GM21723 (cell line): ENCODE data around the gene OSBPL6.

Experiments used
- ATAC-seq: cut with Tn5 transposase; IDR thresholded peaks from one replicate; pipeline ENCODE4 v1.9.1; 2021; ENCODE audit warnings: mild to moderate bottlenecking, moderate library complexity; ENCODE audit not compliant: unreplicated experiment

The OSBPL6 gene

DNA sequence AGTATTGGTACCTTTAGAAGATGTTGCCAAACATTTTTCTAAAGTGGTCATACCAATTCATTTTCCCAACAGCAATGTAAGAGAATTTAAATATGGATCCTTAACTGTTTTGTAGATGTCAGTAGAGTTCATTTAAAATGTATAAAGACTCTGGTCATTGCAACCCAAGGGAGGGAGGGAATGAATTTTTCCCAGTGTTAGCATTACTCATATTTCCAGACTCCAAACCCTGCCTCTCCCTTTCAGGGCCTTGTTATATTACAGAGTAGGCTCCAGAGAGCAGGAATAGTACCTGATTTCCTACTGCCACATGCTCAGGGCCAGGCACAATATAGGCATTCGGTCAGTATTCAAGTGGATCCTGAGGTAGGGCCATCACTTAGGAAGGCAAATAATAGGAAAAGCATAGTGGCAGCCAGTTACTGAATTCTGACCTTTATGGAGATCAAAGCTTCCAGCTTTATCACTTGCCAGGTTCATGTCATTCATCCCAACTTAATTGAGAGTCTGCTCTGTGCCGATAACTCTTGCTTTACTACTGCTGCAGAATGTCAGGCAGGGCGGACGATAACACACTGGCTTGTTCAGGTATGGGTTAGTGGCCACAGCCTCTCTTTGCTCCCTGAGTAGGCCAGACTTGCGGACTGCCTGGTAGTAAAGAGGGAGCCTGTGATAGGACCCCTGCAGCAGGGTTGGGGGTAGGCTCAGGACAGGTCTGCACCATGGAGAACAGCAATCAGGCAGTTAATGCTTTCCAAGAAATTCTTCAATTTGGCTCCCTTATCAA is 75.3 kb downstream of the OSBPL6 start:
- no peak for ATAC-seq

DNA sequence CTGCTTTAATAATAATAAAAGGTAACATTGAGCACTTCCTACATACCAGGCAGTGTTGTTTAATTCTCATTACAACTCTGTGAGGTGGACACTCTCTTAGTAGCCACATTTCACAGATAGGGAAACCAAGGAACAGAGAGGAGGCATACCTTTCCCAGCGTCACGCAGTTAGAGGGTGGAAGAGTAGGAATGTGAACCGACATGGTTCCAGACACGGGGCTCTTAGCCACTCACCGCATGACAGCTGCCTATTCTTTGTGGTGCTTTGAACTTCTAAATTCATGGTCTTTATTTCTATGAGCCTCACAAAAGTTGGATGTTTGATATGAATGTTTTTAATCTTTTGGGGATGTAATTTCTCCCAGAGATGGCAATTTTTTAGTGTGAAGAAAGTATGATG is 76.0 kb downstream of the OSBPL6 start:
- ATAC-seq: no peak

DNA sequence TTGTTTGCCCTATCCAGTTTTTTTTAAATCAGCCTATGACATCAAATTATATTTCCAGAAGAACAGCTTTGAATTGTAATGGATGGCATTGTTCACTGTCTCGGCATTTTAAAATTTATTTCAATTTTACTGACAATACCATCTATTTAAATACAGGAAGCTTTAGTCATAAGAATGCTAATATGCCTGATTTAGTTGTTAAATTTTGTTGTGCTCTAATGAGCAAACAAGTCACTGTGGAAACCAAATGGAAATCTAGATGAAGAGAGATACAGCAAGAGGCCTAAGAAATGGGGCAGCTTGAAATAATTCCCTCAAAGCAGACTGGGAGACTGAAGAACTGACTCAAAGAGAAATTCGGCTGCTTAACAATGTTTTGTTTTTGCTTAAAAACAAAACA is 76.8 kb downstream of the OSBPL6 start:
- ATAC-seq: no peak

DNA sequence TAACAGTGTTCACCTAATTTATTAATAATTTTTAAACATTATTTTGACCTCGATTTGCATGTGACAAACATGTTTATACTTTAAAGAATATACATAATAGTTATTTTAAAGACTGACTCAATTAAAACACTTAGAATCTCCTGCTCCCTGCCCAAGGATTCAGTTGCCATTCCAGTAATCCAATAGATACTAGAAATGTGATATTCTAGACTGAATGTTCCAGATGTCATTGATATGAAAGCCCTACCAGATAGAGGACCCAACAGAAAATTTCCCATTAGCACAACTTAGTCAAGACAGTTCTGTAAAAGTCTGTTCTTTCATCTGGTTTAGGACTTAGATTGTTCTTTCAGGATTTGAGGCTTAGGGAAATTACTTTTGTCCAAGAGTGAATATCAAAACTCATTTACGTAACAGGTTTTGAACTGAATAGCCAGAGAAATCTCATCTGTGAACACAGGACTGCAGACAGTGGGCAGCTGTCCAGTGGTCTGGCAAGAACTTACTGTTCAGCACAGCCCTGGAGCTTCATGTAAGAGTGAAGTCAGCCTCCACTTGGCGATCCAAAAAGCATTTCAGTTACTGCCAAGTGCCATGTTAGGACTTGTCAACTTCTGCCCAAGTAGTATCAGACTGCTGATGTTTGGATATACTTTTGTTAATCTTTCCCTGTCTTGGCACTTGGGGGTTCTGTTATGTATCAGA is 77.5 kb downstream of the OSBPL6 start:
- no peak for ATAC-seq

DNA sequence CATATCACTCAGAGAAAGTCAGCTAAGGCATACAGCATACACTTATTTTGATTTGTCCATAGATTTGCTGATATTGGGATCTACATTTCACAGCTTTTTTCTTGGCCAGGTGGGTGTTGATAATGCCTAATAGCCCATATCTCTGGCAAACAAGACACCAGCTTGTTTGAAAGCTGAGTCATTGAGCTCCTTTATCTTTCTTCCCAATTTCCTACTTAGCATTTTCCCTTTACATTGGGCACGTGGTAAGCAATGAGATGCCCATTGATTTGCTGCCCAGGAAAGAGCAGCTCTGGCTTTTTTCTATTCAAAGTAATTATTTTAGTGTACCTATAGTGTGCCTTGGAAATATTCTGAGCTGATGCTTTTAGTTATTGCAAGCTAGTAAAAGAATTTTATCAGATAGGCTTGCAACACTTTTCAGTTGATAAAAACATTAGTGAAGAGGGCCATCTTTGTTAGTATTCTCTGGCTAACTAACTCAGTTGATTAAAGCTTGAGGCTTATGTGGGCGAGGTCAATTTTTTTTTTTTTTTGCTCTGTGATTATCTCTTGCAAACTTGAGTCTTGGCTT is 79.6 kb downstream of the OSBPL6 start:
- no peak for ATAC-seq

DNA sequence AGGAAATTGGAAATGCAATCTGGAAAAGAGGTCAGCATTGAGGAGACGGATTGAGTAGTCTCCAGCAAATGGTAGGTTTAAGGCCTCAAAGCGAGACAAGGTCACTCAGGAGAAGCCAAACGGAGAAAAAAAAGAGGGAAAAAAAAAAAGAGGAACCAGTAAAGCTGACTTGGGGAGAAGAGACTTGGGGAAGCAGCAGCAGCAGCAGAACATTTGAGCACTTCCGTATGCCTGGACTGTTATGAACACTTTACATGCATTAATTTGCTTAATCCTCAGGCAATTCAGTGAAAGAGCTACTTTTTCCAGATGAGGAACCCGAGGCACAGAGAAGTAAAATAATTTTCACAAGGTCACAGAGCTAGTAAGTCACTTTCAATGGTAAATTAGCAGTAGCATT is 81.3 kb downstream of the OSBPL6 start:
- no peak for ATAC-seq

DNA sequence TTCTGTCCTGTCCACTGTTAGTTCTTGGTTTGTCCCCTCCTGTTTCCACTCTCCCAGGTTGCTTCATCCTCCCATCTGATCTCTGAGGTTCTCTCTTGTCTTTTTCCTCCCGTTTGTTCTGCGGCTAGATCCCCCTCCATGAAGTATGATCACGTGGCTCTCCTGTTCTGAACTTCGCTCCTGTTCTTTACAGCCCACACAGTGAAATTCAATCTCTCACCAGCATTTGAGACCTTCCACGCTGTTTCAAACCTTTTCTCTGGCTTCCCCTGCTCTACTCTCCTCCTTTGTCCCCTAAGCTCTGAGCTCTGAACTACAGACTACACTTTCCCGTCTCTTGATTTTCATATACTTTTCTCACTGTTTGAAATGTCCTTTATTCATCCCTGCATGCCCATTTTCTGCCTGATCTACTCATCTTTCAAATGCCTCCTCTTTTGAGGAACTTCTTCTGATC is 83.5 kb downstream of the OSBPL6 start:
- ATAC-seq: no peak

DNA sequence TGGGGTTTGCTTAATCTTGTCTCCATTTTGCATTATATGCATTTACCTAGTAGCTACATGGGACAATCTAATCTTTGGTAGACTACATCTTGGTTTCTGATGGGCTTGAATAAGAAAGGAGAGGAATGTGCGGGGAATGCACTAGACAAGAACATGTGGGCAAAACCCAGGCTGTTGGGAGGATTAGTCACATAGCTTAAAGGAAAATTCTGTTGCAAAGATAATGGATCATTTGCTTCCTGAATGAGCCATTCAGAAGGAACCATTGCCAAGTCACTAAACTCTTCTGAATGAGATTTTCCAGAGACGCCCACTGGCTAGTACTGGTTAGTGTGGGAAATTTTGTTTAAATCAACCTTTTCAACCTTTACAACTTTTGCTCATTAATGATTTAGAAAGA is 84.8 kb downstream of the OSBPL6 start:
- no peak for ATAC-seq

DNA sequence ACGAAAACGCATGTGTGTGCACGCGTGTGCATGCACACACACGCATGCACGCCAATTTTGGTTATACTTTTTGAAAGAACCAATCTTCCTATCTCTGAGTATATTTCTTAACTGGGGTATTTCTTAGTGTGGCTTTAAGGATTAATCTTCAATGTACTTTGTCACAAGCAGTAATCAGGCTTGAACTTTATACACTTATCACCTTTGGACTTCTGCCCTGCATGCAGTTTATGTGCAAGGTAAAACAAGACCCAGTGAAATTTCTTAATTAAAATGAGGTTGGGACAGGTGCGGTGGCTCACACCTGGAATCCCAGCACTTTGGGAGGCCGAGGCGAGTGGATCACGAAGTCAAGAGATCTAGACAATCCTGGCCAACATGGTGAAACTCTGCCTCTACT is 85.3 kb downstream of the OSBPL6 start:
- ATAC-seq: no peak

DNA sequence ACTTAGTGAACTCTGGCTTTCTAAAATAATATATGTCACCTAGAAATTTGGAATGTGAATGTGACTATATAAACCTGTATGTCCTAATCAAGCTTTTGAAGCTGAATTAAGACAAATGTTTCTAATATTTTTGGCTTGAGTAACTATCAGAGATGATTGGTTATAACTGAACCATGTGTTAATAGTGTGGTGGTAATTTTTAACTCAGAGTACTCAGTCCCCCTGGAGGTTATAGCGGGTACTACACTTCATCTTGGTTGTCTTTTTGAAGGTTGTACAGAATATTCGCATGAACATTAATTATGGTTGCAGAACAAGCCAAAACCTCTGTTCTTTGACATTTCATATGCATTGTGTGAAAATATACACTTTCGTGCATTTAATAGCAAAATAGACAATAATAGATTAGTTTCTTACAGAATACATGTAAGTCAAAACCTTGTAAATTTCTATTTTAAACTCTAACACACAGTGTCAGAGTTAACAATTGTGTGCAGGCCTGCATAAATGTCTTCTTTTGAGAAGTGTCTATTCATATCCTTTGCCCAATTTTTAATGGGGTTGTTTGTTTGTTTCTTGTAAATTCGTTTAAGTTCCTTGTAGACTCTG is 86.0 kb downstream of the OSBPL6 start:
- peak; percentile 89 for ATAC-seq

DNA sequence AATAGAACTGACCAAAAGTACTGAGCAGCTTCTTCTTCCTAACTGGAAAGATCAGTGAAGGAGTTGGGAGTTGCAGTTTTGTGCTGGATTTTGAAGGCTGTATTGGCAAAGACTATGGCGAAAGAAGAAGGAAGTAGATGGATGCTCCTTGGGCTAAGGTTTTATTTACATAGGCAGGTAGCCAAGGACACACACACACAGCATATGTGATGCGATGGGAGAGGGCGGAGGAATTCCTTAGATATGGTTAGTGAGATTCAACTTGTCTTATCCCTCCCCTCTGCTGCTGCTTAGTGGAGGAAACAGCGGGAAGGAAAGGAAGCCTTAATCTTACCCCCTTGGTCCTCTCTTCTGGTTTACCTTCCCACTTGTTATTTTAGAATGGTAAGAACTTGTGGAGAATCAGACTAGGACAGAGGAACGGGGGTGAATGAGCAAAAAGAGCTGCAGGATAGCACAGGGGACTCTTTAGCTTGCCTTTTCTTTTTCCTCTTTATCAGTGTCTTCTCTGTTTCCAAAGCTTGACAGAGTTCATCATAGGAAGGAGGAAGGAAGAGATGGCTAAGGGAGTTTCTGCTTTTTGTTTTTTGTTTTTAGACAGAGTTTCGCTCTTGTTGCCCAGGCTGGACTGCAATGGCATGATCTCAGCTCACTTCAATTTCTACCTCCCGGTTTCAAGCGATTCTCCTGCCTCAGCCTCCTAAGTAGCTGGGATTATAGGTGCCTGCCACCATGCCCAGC is 87.9 kb downstream of the OSBPL6 start:
- ATAC-seq: no peak

DNA sequence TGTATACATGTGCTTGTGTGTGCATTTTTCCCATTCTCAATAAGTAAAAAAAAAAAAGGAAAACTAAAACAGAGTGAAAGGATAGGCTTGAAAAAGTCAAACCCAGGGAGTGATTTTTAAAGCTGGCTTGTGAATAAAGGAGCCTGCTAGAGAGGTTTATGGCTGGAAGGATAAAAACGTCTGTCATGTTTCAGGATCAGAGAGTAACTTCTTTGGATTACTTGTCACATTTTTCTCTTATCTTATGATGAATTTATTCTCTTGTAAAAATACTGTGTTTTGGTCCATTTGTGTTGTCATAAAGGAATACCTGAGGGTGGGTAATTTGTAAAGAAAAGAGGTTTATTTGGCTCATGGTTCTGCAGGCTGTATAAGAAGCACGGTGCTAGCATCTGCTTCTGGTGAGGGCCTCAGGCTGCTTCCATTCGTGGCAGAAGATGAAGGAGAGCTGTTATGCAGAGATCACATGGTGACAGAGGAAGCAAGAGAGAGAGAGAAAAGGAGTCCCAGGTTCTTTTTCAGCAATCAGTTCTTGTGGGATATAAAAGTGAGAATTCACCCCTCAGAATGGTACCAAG is 89.1 kb downstream of the OSBPL6 start:
- no peak for ATAC-seq

DNA sequence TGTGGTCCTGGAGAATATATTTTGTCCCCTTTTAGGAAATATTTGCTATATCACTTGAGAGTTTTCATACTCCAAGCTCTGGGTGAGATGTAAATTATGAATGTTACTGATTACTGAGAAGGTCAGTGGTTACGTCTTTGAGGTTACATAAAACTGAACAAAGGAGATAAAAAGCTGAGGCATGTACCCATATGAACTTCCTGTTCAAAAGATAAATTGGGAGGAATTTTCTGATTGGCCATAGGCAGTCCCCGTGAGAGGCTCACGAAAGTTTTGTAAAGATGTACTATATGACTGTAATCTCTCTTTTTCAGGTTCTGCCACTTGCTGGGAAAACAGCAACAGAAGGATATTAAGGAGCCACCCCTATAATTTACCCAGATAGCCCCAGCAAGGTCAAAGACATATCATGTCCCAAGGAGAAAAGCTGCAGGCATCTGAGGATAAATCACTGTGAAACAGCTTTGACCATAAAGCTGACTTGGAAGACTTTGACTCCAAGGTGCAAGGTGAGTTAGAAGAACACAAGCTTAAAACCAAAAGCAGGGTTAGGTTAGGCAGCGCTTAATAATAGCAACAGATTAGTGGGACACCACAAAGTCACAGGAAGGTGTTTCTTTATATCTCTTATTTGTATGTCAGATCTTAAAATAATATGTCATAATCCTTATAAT is 90.4 kb downstream of the OSBPL6 start:
- no peak for ATAC-seq

DNA sequence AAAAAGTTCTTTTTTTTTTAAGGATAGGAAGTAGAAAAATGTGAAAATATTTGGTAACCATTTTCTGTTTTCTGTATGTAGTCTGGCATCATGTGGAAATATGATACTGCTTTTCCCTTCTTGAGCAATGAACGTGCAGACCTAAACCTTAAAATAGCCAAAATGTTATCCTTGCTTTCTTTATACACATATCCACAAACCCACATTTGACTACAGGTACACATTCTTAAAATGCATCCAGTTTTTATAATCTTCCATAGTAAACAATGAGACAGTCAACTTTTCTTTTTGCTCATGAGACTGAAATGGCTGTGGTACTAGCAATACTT is 90.9 kb downstream of the OSBPL6 start:
- ATAC-seq: no peak

DNA sequence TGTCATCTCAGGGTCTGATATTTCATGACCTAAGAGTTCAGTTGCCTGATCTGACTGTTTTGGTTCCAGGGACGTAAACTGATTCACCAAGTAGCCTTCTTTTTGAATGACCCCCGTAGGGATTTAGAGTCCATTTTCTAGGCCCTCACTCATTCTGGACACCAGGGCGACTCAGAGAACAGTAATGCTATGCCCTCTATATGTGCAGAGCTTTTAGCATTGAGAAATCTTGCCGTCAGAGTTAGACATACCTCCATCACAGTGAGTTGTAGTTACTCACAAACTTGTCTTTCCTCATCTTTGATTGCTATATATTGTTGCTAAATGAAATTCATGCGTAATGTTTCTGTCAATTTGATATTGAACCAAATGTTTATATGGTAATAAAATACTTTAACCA is 92.3 kb downstream of the OSBPL6 start:
- no peak for ATAC-seq

DNA sequence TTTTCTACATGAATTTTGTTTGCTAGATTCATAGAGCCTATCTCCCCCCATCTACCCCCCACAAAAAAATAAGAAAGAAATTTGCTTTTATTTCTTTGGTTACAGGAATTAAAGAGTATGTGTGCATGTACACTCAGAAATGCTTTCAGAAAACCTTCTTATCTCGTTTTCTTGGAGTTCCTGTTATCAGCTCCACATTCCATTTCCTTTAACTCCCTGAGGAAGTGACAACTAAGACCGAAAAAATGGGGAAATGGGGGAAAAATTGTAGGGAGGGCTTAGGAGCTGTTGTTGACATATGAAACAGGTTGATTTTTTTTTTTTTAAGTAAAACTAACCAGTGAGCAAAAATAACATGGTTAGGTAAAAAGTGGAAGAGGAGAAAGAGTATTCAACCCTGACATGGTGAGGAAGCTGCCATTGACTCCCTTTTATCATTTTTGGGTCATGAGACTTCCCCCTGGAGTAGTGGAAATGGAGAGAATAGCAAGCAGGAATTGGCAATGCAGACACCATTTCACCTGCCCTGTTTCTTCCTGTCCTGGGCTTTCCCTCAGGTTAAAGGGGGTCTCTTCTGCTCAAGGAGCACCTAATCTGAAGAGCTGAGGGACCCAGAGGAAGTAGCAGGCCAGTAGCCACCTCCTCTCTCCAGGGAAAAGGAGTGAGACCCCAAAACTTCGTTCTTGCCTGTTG is 93.5 kb downstream of the OSBPL6 start:
- no peak for ATAC-seq

DNA sequence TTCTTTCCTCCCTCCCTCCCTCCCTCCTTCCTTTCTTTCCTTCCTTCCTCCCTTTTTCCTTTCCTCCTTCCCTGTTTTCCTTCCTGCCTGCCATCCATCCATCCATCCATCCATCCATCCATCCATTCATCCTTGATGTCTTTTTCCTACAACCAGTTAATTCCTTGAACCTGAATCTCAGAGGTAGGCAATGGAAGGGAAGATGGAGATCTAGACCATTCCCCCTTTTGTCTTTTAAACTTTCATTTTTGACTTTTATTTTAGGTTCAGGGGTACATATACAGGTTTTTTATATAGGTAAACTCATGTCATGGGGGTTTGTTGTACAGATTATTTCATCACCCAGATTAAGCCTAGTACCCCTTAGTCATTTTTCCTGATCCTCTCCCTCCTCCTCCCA is 97.4 kb downstream of the OSBPL6 start:
- ATAC-seq: no peak

DNA sequence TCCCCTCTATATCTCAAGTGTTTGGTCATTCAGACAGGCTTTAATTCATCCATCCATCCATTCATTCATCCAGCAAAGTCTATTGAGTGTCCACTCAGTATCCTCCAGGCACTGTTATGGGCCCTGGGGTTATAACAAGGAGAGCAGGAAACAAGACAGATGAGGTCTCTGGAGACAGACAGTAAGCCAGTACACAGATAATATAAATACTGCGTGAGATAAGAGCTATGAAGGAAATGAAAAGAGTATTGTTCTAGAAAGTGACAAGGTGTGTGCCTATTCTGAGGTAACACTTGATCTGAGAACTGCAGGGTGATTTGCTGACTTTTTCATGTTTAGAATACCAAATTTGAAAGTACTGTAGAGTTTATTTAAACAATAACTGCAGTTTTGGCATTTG is 98.3 kb downstream of the OSBPL6 start:
- ATAC-seq: no peak

DNA sequence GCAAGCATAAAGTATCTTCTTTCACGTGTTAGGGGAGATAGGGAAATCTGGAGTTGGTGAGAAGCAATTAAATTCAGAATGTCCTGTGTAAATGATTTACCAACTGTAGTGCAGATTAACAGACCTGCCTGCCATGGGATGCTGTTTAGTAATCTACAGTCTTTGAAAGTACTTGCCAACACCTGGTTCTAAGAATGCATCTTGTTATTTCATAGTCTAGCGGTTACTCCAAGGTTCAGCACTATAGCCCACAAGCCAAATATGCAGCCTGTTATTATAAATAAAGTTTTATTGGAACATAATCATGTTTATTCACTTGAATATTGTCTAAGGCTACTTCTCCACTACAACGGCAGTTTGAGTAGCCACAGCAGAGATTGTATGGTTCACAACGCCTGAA is 100.8 kb downstream of the OSBPL6 start:
- ATAC-seq: no peak

DNA sequence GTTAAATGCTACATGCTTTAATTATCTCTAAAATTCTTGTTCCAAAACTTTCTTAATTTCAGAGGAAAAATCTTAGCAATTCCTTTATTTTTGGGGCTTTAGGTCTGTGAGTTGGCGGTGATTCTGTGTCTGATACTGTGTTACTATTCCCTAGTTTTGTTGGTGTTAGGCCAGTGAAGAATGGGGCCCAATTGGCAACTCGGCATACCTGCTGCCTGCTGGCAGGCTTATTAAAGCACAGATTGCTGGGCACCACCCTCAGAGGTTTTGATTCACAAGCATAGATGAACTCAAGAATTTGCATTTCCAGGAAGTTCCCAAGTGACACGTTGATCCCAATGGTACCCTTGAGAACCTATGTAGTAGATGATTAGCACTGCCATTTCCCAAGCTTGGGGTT is 101.6 kb downstream of the OSBPL6 start:
- ATAC-seq: no peak
